HG03095 (cell line): ENCODE data around the gene MELK.

Source experiments
- ATAC-seq: cut with Tn5 transposase; IDR thresholded peaks from one replicate; pipeline ENCODE4 v1.9.1; 2021; ENCODE audit warnings: moderate library complexity; ENCODE audit not compliant: unreplicated experiment

Gene MELK

GRCh38 chr9:36665921-36666431, 93.3 kb downstream of the MELK start:
- ATAC-seq, result peak; percentile 79

- ATAC-seq, result no peak
These were observed 98.9 kb downstream of the MELK start for GRCh38 chr9:36671561-36671960.

GRCh38 chr9:36676091-36676490, 103.4 kb downstream of the MELK start:
- ATAC-seq, result no peak

GRCh38 chr9:36676778-36677485, 104.2 kb downstream of the MELK start:
- no peak for ATAC-seq

- no peak for ATAC-seq
These were observed 104.9 kb downstream of the MELK start for GRCh38 chr9:36677611-36678010.

- ATAC-seq, result no peak
These were observed 107.0 kb downstream of the MELK start for GRCh38 chr9:36679710-36680109.

- ATAC-seq, result no peak
These were observed 113.8 kb downstream of the MELK start for GRCh38 chr9:36686471-36686870.

- no peak for ATAC-seq
These were observed 117.9 kb downstream of the MELK start for GRCh38 chr9:36690412-36691168.

GRCh38 chr9:36691671-36692070, 119.0 kb downstream of the MELK start:
- ATAC-seq, result no peak

- ATAC-seq, result no peak
These were observed 126.3 kb downstream of the MELK start for GRCh38 chr9:36698984-36699383.

- no peak for ATAC-seq
These were observed 131.5 kb downstream of the MELK start for GRCh38 chr9:36704148-36704547.

GRCh38 chr9:36713515-36714490, 141.1 kb downstream of the MELK start:
- ATAC-seq, result no peak

GRCh38 chr9:36716496-36716895, 143.8 kb downstream of the MELK start:
- ATAC-seq, result no peak

- ATAC-seq, result no peak
These were observed 144.6 kb downstream of the MELK start for GRCh38 chr9:36717276-36717675.

- ATAC-seq, result no peak
These were observed 145.9 kb downstream of the MELK start for GRCh38 chr9:36718612-36719011.

GRCh38 chr9:36720043-36720442, 147.3 kb downstream of the MELK start:
- ATAC-seq, result no peak

GRCh38 chr9:36721846-36722588, 149.3 kb downstream of the MELK start:
- no peak for ATAC-seq

- no peak for ATAC-seq
These were observed 153.2 kb downstream of the MELK start for GRCh38 chr9:36725777-36726356.
